ENCODE data around the gene UBP1. TPM values are rescaled to one million over a fixed set of nuclear protein-coding genes. Genes with fewer than 3 reads are reported as not detected.

Gene UBP1, protein sequence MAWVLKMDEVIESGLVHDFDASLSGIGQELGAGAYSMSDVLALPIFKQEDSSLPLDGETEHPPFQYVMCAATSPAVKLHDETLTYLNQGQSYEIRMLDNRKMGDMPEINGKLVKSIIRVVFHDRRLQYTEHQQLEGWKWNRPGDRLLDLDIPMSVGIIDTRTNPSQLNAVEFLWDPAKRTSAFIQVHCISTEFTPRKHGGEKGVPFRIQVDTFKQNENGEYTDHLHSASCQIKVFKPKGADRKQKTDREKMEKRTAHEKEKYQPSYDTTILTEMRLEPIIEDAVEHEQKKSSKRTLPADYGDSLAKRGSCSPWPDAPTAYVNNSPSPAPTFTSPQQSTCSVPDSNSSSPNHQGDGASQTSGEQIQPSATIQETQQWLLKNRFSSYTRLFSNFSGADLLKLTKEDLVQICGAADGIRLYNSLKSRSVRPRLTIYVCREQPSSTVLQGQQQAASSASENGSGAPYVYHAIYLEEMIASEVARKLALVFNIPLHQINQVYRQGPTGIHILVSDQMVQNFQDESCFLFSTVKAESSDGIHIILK
- total RNA-seq (2021; ENCODE audit: unreplicated experiment), result 69.5 TPM
- 35.2 and 42.6 TPM in 2 replicates for polyA plus RNA-seq (2012)
- percentile 93 among the genes with signal in this experiment for Bru-seq, nascent RNA
- BruChase-seq, experiment 1, labeled RNA remaining after a 6-hour chase, result percentile 93 among the genes with signal in this experiment
- percentile 91 among the genes with signal in this experiment for BruChase-seq, experiment 2, labeled RNA remaining after a 2-hour chase
- long read RNA-seq, full-length matches to known transcripts, result 26 of 63 reads
- long read RNA-seq, partial matches to known transcripts, result 16 of 63 reads
- long read RNA-seq, other reads (novel, unspliced or antisense), result 21 of 63 reads

DNA sequence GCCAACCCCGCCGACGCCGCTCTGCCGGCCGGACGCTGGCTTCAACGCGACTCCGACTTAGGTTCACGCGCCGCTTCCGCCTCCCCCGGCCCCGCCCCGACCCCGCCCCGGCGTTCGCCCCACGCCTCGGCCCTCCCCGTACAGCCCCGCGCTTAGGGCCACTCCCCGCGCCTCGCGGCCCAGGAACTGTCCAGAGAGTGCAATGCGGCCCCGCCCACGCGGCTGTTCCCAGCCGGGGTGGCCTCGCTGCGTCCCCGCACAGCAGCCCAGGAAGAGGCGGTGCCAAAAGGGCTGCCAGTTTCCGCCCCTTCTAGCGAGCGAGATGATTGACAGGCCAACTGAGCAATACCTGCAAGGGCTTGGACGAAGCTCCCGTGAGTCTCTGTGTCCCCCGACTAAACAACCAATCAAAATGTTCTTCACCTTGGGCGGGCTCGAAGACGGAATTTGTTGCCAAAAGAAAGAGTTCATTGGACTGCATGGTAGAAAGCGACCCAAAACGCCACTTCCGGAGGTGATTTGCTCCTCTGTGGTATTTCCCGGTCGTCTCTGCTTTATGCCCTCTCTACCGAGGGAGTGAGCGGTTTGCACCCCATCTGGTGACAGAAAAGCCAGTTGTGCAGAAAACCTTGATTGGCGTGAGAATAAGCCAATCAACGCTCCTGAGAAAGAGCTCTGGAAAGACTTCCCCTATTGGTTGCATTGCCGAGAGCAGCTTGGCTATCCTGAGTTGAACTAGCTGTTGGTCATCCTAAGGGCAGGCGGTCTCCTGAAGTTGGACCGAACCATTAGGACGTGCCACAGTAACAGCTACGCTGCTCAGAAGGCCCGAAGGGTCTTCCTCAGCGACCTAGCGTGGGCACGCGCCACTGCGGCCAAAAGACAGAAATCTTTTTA lies at the start of gene UBP1:
TSS of gene UBP1 (minus strand) at position 78 of the 897 bp plus-strand sequence. CDS start 557 bp downstream, outside the sequence.
- Histone ChIP-seq H3K27ac (ENCODE audit: low read depth, low read length) (peak within 1 kb of the TSS; percentile 92), H3K9me2 (ENCODE audit: insufficient read depth) (no peaks in the 10 kb centered on the region), H3K4me3 (replicated peaks in 1 of 2; ENCODE audit: low read depth in 1 of 2, low read length in 2 of 2) (peak within 1 kb of the TSS; percentile 89 to 91), H3K27me3 (ENCODE audit: insufficient read depth, low read length) (no peaks in the 10 kb centered on the region), H3K4me2 (ENCODE audit: low read length) (peak within 1 kb of the TSS; percentile 88), H3K36me3 (ENCODE audit: control insufficient read depth in 1 of 2, insufficient read depth in 2 of 2, low read length in 2 of 2) (no peaks in the 10 kb centered on the region), H3K79me2 (ENCODE audit: insufficient read depth, low read length) (peaks cover 42% of the 10 kb centered on the region), H3K9ac (ENCODE audit: low read length) (peak within 1 kb of the TSS; percentile 95), H2AFZ (ENCODE audit: low read depth, low read length, poor library complexity, severe bottlenecking) (peak within 1 kb of the TSS; percentile 73), H4K20me1 (ENCODE audit: insufficient read depth) (peaks cover 16% of the 10 kb centered on the region), H3K4me1 (ENCODE audit: control insufficient read depth in 1 of 2, insufficient read depth in 2 of 2, low read length in 2 of 2) (peaks cover 21 to 28% of the 10 kb centered on the region in 2 experiments), H3K9me3 (ENCODE audit: control insufficient read depth in 1 of 2, insufficient read depth in 1 of 2, low read depth in 1 of 2, low read length in 2 of 2) (no peaks in the 10 kb centered on the region)
- ChIA-PET CTCF (interaction anchor here (0.6 to 0.9 kb wide), 2 partner anchors 347 to 364 kb away, joined by 3 to 6 read pairs; no protein-coding TSS in a partner anchor), POLR2A (interaction anchor here (0.8 to 1.6 kb wide), 10 partner anchors 10 to 358 kb away, joined by 3 to 9 read pairs (median 4); partner anchors contain the start of gene PDCD6IP), RAD21 (ENCODE audit: low non-redundant PET in 1 of 2, low total read pairs in 2 of 2, uncharacterized antibody in 2 of 2, unreplicated experiment in 2 of 2) (interaction anchor here in 1 of 2 experiments (0.6 kb wide), 1 partner anchor 412 kb away, joined by 3 read pairs; no protein-coding TSS in a partner anchor)
- no TSS peak for BruUV-seq (replicated peaks)
- DNase-seq (ENCODE audit: low read depth, low spot score) (peak; percentile 100), ATAC-seq (peak; percentile 90)
- intact Hi-C loops (cut with micrococcal nuclease), result loop anchor here (5.0 to 10.0 kb wide), 2 partner anchors 272 to 354 kb away; partner anchors contain the start of gene PDCD6IP
- TF ChIP-seq EZH2 (IDR thresholded peaks at IDR 0.05) (no peak), SIN3A (IDR thresholded peaks at IDR 0.05; ENCODE audit: low read depth) (peak; percentile 79), JUND (IDR thresholded peaks at IDR 0.05) (no peak), POLR2A (IDR thresholded peaks at IDR 0.05; ENCODE audit: borderline replicate concordance, extremely low read depth, insufficient read depth, insufficient read length) (peak; percentile 92), SRF (IDR thresholded peaks at IDR 0.05; ENCODE audit: low read depth) (peak; percentile 58; the same call in 1 of the 2 replicates), EGR1 (IDR thresholded peaks at IDR 0.05; ENCODE audit: low read depth) (peak; percentile 95), ELF1 (IDR thresholded peaks at IDR 0.05; ENCODE audit: borderline replicate concordance, low read depth) (peak; percentile 72), POLR2AphosphoS5 (IDR thresholded peaks at IDR 0.05; ENCODE audit: low read depth, low read length) (peak; percentile 96), SP1 (IDR thresholded peaks at IDR 0.05; ENCODE audit: low read depth) (peak; percentile 99), YY1 (IDR thresholded peaks at IDR 0.05; ENCODE audit: extremely low read depth, insufficient replicate concordance, low read depth, low read length) (peak; percentile 17), CEBPB (IDR thresholded peaks at IDR 0.05; ENCODE audit: low read depth) (no peak)
- TF ChIP-seq, protein P1, sequence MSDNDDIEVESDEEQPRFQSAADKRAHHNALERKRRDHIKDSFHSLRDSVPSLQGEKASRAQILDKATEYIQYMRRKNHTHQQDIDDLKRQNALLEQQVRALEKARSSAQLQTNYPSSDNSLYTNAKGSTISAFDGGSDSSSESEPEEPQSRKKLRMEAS (IDR thresholded peaks at IDR 0.05), result peak; percentile 69; the same call in 1 of the 2 replicates
- TF ChIP-seq, protein P2, sequence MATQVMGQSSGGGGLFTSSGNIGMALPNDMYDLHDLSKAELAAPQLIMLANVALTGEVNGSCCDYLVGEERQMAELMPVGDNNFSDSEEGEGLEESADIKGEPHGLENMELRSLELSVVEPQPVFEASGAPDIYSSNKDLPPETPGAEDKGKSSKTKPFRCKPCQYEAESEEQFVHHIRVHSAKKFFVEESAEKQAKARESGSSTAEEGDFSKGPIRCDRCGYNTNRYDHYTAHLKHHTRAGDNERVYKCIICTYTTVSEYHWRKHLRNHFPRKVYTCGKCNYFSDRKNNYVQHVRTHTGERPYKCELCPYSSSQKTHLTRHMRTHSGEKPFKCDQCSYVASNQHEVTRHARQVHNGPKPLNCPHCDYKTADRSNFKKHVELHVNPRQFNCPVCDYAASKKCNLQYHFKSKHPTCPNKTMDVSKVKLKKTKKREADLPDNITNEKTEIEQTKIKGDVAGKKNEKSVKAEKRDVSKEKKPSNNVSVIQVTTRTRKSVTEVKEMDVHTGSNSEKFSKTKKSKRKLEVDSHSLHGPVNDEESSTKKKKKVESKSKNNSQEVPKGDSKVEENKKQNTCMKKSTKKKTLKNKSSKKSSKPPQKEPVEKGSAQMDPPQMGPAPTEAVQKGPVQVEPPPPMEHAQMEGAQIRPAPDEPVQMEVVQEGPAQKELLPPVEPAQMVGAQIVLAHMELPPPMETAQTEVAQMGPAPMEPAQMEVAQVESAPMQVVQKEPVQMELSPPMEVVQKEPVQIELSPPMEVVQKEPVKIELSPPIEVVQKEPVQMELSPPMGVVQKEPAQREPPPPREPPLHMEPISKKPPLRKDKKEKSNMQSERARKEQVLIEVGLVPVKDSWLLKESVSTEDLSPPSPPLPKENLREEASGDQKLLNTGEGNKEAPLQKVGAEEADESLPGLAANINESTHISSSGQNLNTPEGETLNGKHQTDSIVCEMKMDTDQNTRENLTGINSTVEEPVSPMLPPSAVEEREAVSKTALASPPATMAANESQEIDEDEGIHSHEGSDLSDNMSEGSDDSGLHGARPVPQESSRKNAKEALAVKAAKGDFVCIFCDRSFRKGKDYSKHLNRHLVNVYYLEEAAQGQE (IDR thresholded peaks at IDR 0.05; ENCODE audit: low read depth), result no peak
